Parathyroid adenoma (tissue), 2 donors: ENCODE measurements around the gene COX4I2.
"Not testable (repeated sequence)": the region's sequence is repeated elsewhere in the genome, so short reads cannot be mapped to it uniquely, and the experiment has no call there.

Source experiments
- H2AFZ ChIP-seq: fragments of 300-600 bp; sonication (generic); one replicate; pipeline ENCODE4 v1.7.0; 2017; ENCODE audit warnings: antibody characterized with exemption, mild to moderate bottlenecking
- H3K27ac ChIP-seq: fragments of 300-600 bp; sonication (generic); one replicate; pipeline ENCODE4 v1.7.0; 2017
- H3K27me3 ChIP-seq: fragments of 300-600 bp; sonication (generic); one replicate; pipeline ENCODE4 v1.7.0; 2017; ENCODE audit warnings: low read length; ENCODE audit not compliant: control insufficient read depth, insufficient read depth
- H3K36me3 ChIP-seq: fragments of 300-600 bp; sonication (generic); one replicate; pipeline ENCODE4 v1.7.0; 2017; ENCODE audit warnings: low read length; ENCODE audit not compliant: control insufficient read depth, insufficient read depth
- H3K4me1 ChIP-seq: fragments of 300-600 bp; sonication (generic); one replicate; pipeline ENCODE4 v1.7.0; 2017; ENCODE audit warnings: control low read depth
- H3K4me2 ChIP-seq: fragments of 300-600 bp; sonication (generic); one replicate; pipeline ENCODE4 v1.7.0; 2017; ENCODE audit warnings: low read length
- H3K4me3 ChIP-seq: fragments of 300-600 bp; sonication (generic); one replicate; pipeline ENCODE4 v1.7.0; 2017; ENCODE audit warnings: low read depth, low read length
- H3K79me2 ChIP-seq: fragments of 300-600 bp; sonication (generic); one replicate; pipeline ENCODE4 v1.7.0; 2017; ENCODE audit warnings: control low read depth
- H3K9ac ChIP-seq: fragments of 300-600 bp; sonication (generic); one replicate; pipeline ENCODE4 v1.7.0; 2017; ENCODE audit warnings: mild to moderate bottlenecking
- H3K9me3 ChIP-seq: fragments of 300-600 bp; sonication (generic); one replicate; pipeline ENCODE4 v1.7.0; 2017; ENCODE audit warnings: low read length; ENCODE audit not compliant: control insufficient read depth
- CTCF ChIP-seq: fragments of 300-600 bp; sonication (generic); IDR thresholded peaks from one replicate; pipeline ENCODE4 v1.7.0; 2017; ENCODE audit warnings: antibody characterized with exemption, mild to moderate bottlenecking
- donor health status: primary hyperparathyroidism.

Gene COX4I2

GRCh38 chr20:31594558-31595379 lies 42.9 kb upstream of the COX4I2 start:
- H3K4me1 ChIP-seq: no peaks in the 10 kb centered on the region
- no peaks in the 10 kb centered on the region for H3K9me3 ChIP-seq
- H2AFZ ChIP-seq: no peak overlapping the region
- no peaks in the 10 kb centered on the region for H3K79me2 ChIP-seq
- H3K27me3 ChIP-seq: no peaks in the 10 kb centered on the region
- H3K9ac ChIP-seq: no peak overlapping the region
- H3K4me2 ChIP-seq: no peak overlapping the region
- TF ChIP-seq CTCF: no peak
- peak overlapping the region; percentile 70 for H3K27ac ChIP-seq
- no peak overlapping the region for H3K4me3 ChIP-seq
- H3K36me3 ChIP-seq: no peaks in the 10 kb centered on the region

GRCh38 chr20:31595380-31595653 lies 42.4 kb upstream of the COX4I2 start:
- no peaks in the 10 kb centered on the region for H3K9me3 ChIP-seq
- no peaks in the 10 kb centered on the region for H3K79me2 ChIP-seq
- H3K4me3 ChIP-seq: no peak overlapping the region
- no peaks in the 10 kb centered on the region for H3K27me3 ChIP-seq
- no peak overlapping the region for H2AFZ ChIP-seq
- no peak overlapping the region for H3K4me2 ChIP-seq
- H3K9ac ChIP-seq: no peak overlapping the region
- no peak for TF ChIP-seq CTCF
- no peaks in the 10 kb centered on the region for H3K4me1 ChIP-seq
- H3K27ac ChIP-seq: peak overlapping the region; percentile 70
- H3K36me3 ChIP-seq: no peaks in the 10 kb centered on the region

- no peaks in the 10 kb centered on the region for H3K79me2 ChIP-seq
- no peak for TF ChIP-seq CTCF
- H3K9me3 ChIP-seq: no peaks in the 10 kb centered on the region
- no peak overlapping the region for H3K9ac ChIP-seq
- H3K27ac ChIP-seq: peak overlapping the region; percentile 70
- no peak overlapping the region for H3K4me3 ChIP-seq
- H3K4me1 ChIP-seq: no peaks in the 10 kb centered on the region
- no peak overlapping the region for H3K4me2 ChIP-seq
- no peak overlapping the region for H2AFZ ChIP-seq
- no peaks in the 10 kb centered on the region for H3K36me3 ChIP-seq
- no peaks in the 10 kb centered on the region for H3K27me3 ChIP-seq
Observed at GRCh38 chr20:31595654-31596411, 41.9 kb upstream of the COX4I2 start.

GRCh38 chr20:31596412-31596715 lies 41.3 kb upstream of the COX4I2 start:
- not testable (repeated sequence) for H3K79me2 ChIP-seq, H3K27me3 ChIP-seq, H3K4me3 ChIP-seq, H3K4me1 ChIP-seq, H3K9me3 ChIP-seq, H3K36me3 ChIP-seq, H2AFZ ChIP-seq, H3K4me2 ChIP-seq, H3K9ac ChIP-seq
- peak overlapping the region; percentile 61 for H3K27ac ChIP-seq

GRCh38 chr20:31596831-31597480 lies 40.8 kb upstream of the COX4I2 start:
- H3K36me3 ChIP-seq: no peaks in the 10 kb centered on the region
- no peaks in the 10 kb centered on the region for H3K79me2 ChIP-seq
- H3K9me3 ChIP-seq: no peaks in the 10 kb centered on the region
- H2AFZ ChIP-seq: no peak overlapping the region
- H3K27me3 ChIP-seq: no peaks in the 10 kb centered on the region
- no peaks in the 10 kb centered on the region for H3K4me1 ChIP-seq
- TF ChIP-seq CTCF: no peak
- H3K4me3 ChIP-seq: no peak overlapping the region
- peak overlapping the region; percentile 61 for H3K27ac ChIP-seq
- no peak overlapping the region for H3K4me2 ChIP-seq
- H3K9ac ChIP-seq: no peak overlapping the region
